A673 (cell line): Measurements from ENCODE around the gene NUDT3. TPM values are rescaled to one million over a fixed set of nuclear protein-coding genes. Genes with fewer than 3 reads are reported as not detected.

Experiments
- BruUV-seq: library from RNA; stranded (reverse); fragments of 400-500 nt; replicated peaks from 2 replicates; lab custom pipeline; 2021; lab: Mats Ljungman, UMichigan
- CTCF ChIA-PET: fragments of 300-600 bp; sonication (Branson Sonifier 250); formaldehyde crosslinking; loops from one replicate; lab custom pipeline; 2022; ENCODE audit warnings: antibody characterized with exemption; lab: Charles Lee
- POLR2A ChIA-PET: fragments of 300-600 bp; sonication (Branson Sonifier 250); formaldehyde crosslinking; loops from one replicate; lab custom pipeline; 2022; ENCODE audit warnings: antibody characterized with exemption; ENCODE audit not compliant: low non-redundant PET; lab: Charles Lee
- DNase-seq: peaks from one replicate; pipeline ENCODE4 v3.0.0-alpha.2; 2015; ENCODE audit warnings: low spot score
- H3K27ac ChIP-seq: fragments of 200-600 bp; sonication (generic); 2 replicates; pipeline ENCODE4 v1.5.1; 2016; ENCODE audit warnings: mixed run types, low read depth, mild to moderate bottlenecking, mixed read lengths, antibody characterized with exemption, low read length; ENCODE audit not compliant: poor library complexity, severe bottlenecking
- H3K27me3 ChIP-seq: fragments of 200-600 bp; sonication (generic); replicated peaks from 2 replicates; pipeline ENCODE4 v1.6.1; 2017; ENCODE audit warnings: mixed run types, low read depth, mild to moderate bottlenecking, mixed read lengths, antibody characterized with exemption, low read length; ENCODE audit not compliant: insufficient read depth, poor library complexity
- H3K36me3 ChIP-seq: fragments of 200-600 bp; sonication (generic); 2 replicates; pipeline ENCODE4 v1.6.1; 2016; ENCODE audit warnings: mixed run types, mild to moderate bottlenecking, mixed read lengths, antibody characterized with exemption, low read length; ENCODE audit not compliant: insufficient read depth, poor library complexity, severe bottlenecking
- H3K4me1 ChIP-seq: fragments of 200-600 bp; sonication (generic); 2 replicates; pipeline ENCODE4 v1.6.1; 2017; ENCODE audit warnings: mixed run types, mild to moderate bottlenecking, mixed read lengths, antibody characterized with exemption, low read length; ENCODE audit not compliant: insufficient read depth, poor library complexity, severe bottlenecking
- H3K4me3 ChIP-seq: fragments of 200-600 bp; sonication (generic); 2 replicates; pipeline ENCODE4 v1.5.1; 2016; ENCODE audit warnings: low read depth, mixed run types, mild to moderate bottlenecking, mixed read lengths, low read length; ENCODE audit not compliant: poor library complexity, severe bottlenecking
- H3K9me3 ChIP-seq: fragments of 200-600 bp; sonication (generic); 2 replicates; pipeline ENCODE4 v1.6.1; 2016; ENCODE audit warnings: mixed run types, low read depth, mild to moderate bottlenecking, mixed read lengths, antibody characterized with exemption, low read length; ENCODE audit not compliant: poor library complexity, severe bottlenecking
- CTCF ChIP-seq: fragments of 300-800, 200-600 bp; sonication (generic); conservative IDR thresholded peaks from 2 replicates; pipeline ENCODE4 v1.5.1; 2017; ENCODE audit warnings: low read depth, mild to moderate bottlenecking, antibody characterized with exemption, low read length, moderate library complexity, mixed read lengths
- EZH2 ChIP-seq: fragments of 200-600 bp; sonication (generic); IDR thresholded peaks from 2 replicates; pipeline ENCODE4 v1.6.1; 2017; ENCODE audit warnings: borderline replicate concordance, low read depth, mild to moderate bottlenecking, mixed read lengths, antibody characterized with exemption, low read length; ENCODE audit not compliant: poor library complexity, severe bottlenecking
- intact Hi-C: fragments of 100-400 bp; cut with micrococcal nuclease; formaldehyde crosslinking; loops from one replicate; pipeline ENCODE4 v1.10.0; 2022; ENCODE audit not compliant: unreplicated experiment
- total RNA-seq: library from RNA; stranded (reverse); gene quantifications from 2 replicates; pipeline ENCODE4 v1.2.3, GENCODE V29; 2021

The NUDT3 gene
- total RNA-seq, 1 experiment from 2014 or later, result 34.1 TPM

- Histone ChIP-seq H3K4me1 (peaks cover 18% of the 10 kb centered on the region), H3K4me3 (no peak overlapping the region), H3K27me3 (no peaks in the 10 kb centered on the region), H3K9me3 (no peaks in the 10 kb centered on the region), H3K27ac (peak overlapping the region; percentile 32), H3K36me3 (no peaks in the 10 kb centered on the region)
- ChIA-PET CTCF (no interaction called here), POLR2A (no interaction called here)
- BruUV-seq, result no TSS peak
- intact Hi-C loops, result no loop called here
- DNase-seq, result no peak
- TF ChIP-seq CTCF, result no peak
Measured at GRCh38 chr6:34362909-34363680, 29.4 kb downstream of the NUDT3 start.

- H3K27ac ChIP-seq, result no peak overlapping the region
- intact Hi-C loops, result no loop called here
- H3K36me3 ChIP-seq, result no peaks in the 10 kb centered on the region
- CTCF ChIA-PET, result no interaction called here
- H3K9me3 ChIP-seq, result no peaks in the 10 kb centered on the region
- no peak for TF ChIP-seq EZH2
- no peak for TF ChIP-seq CTCF
- H3K27me3 ChIP-seq, result no peaks in the 10 kb centered on the region
- DNase-seq, result no peak
- peaks cover 23% of the 10 kb centered on the region for H3K4me1 ChIP-seq
- H3K4me3 ChIP-seq, result no peak overlapping the region
- BruUV-seq, result no TSS peak
- POLR2A ChIA-PET, result no interaction called here
Measured at GRCh38 chr6:34362176-34362575, 30.3 kb downstream of the NUDT3 start.

- POLR2A ChIA-PET, result no interaction called here
- BruUV-seq, result no TSS peak
- no peak for DNase-seq
- Histone ChIP-seq H3K36me3 (no peaks in the 10 kb centered on the region), H3K4me1 (peaks cover 23% of the 10 kb centered on the region), H3K27ac (no peak overlapping the region), H3K27me3 (no peaks in the 10 kb centered on the region), H3K9me3 (no peaks in the 10 kb centered on the region), H3K4me3 (no peak overlapping the region)
- intact Hi-C loops, result no loop called here
- TF ChIP-seq CTCF, result no peak
- TF ChIP-seq EZH2, result no peak
- CTCF ChIA-PET, result no interaction called here
Measured at GRCh38 chr6:34360556-34360955, 31.9 kb downstream of the NUDT3 start.
